HG03196 (cell line): Measurements from ENCODE around the gene ACSM3.
"Not testable (repeated sequence)": the region's sequence is repeated elsewhere in the genome, so short reads cannot be mapped to it uniquely, and the experiment has no call there.

Experiments used
- ATAC-seq: cut with Tn5 transposase; IDR thresholded peaks from one replicate; pipeline ENCODE4 v1.9.1; 2021; ENCODE audit not compliant: unreplicated experiment

Gene ACSM3

GRCh38 chr16:20763461-20764232 lies at the start of gene ACSM3:
TSS of gene ACSM3 (plus strand) at chr16:20764014. CDS start at chr16:20770035, 6,021 bp downstream.
- ATAC-seq, result peak; percentile 98

- not testable (repeated sequence) for ATAC-seq
Measured at GRCh38 chr16:20717718-20718117, 46.1 kb upstream of the ACSM3 start.

- no peak for ATAC-seq
Measured at GRCh38 chr16:20720251-20720650, 43.6 kb upstream of the ACSM3 start.

GRCh38 chr16:20726661-20727060 lies 37.2 kb upstream of the ACSM3 start:
- no peak for ATAC-seq

GRCh38 chr16:20727181-20727580 lies 36.6 kb upstream of the ACSM3 start:
- ATAC-seq, result no peak

- ATAC-seq, result no peak
Measured at GRCh38 chr16:20729141-20729540, 34.7 kb upstream of the ACSM3 start.

GRCh38 chr16:20734056-20734455 lies 29.8 kb upstream of the ACSM3 start:
- no peak for ATAC-seq

- ATAC-seq, result no peak
Measured at GRCh38 chr16:20734782-20735181, 29.0 kb upstream of the ACSM3 start.

GRCh38 chr16:20735490-20735889 lies 28.3 kb upstream of the ACSM3 start:
- no peak for ATAC-seq

- ATAC-seq, result no peak
Measured at GRCh38 chr16:20740007-20740883, 23.6 kb upstream of the ACSM3 start.

GRCh38 chr16:20740901-20741521 lies 22.8 kb upstream of the ACSM3 start:
- ATAC-seq, result peak; percentile 69

- peak; percentile 78 for ATAC-seq
Measured at GRCh38 chr16:20741554-20742285, 22.1 kb upstream of the ACSM3 start, which contains the start of gene THUMPD1. TSS of gene THUMPD1 (minus strand) at chr16:20741818. CDS start at chr16:20741739, 79 bp downstream.

GRCh38 chr16:20743591-20743990 lies 20.2 kb upstream of the ACSM3 start:
- ATAC-seq, result no peak

GRCh38 chr16:20744922-20745440 lies 18.8 kb upstream of the ACSM3 start:
- no peak for ATAC-seq

GRCh38 chr16:20746461-20746860 lies 17.4 kb upstream of the ACSM3 start:
- no peak for ATAC-seq

GRCh38 chr16:20747030-20747816 lies 16.6 kb upstream of the ACSM3 start:
- no peak for ATAC-seq

GRCh38 chr16:20749474-20749873 lies 14.3 kb upstream of the ACSM3 start:
- ATAC-seq, result no peak

- no peak for ATAC-seq
Measured at GRCh38 chr16:20750558-20750957, 13.3 kb upstream of the ACSM3 start.

GRCh38 chr16:20753727-20754126 lies 10.1 kb upstream of the ACSM3 start:
- ATAC-seq, result no peak

GRCh38 chr16:20755238-20755637 lies 8.6 kb upstream of the ACSM3 start:
- ATAC-seq, result no peak
